ENCODE data around the gene SH3GL3. TPM values are rescaled to one million over a fixed set of nuclear protein-coding genes. Genes with fewer than 3 reads are reported as not detected.

Gene SH3GL3
- total RNA-seq, 1 donor from 2014 or later: 0.92 TPM

DNA sequence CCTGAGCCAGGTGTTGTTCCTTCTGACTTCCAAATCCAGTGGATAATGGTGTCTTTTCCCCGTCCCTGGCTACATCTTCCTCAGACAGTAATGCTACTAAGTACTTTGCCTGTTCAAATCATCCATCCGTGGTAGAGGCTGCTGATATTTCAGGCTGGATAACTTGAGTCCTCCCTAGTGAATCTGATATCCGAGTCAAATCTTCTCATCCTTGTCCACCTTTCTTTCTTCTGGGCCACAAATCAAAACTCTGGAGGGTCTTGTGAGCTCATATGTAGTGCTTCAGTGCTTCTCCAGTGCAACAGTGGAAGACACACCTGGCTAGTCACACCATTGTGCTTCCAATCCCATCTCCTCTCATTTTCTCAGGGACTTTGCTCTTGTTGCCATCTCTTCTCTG lies 11.2 kb downstream of the SH3GL3 start:
- TF ChIP-seq, protein P1, sequence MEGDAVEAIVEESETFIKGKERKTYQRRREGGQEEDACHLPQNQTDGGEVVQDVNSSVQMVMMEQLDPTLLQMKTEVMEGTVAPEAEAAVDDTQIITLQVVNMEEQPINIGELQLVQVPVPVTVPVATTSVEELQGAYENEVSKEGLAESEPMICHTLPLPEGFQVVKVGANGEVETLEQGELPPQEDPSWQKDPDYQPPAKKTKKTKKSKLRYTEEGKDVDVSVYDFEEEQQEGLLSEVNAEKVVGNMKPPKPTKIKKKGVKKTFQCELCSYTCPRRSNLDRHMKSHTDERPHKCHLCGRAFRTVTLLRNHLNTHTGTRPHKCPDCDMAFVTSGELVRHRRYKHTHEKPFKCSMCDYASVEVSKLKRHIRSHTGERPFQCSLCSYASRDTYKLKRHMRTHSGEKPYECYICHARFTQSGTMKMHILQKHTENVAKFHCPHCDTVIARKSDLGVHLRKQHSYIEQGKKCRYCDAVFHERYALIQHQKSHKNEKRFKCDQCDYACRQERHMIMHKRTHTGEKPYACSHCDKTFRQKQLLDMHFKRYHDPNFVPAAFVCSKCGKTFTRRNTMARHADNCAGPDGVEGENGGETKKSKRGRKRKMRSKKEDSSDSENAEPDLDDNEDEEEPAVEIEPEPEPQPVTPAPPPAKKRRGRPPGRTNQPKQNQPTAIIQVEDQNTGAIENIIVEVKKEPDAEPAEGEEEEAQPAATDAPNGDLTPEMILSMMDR (conservative IDR thresholded peaks at IDR 0.05; ENCODE audit: low read depth, low read length): no peak
- DNase-seq (ENCODE audit: low read depth): no peak
- H3K4me3 ChIP-seq (ENCODE audit: low read depth, low read length): no peak overlapping the region

DNA sequence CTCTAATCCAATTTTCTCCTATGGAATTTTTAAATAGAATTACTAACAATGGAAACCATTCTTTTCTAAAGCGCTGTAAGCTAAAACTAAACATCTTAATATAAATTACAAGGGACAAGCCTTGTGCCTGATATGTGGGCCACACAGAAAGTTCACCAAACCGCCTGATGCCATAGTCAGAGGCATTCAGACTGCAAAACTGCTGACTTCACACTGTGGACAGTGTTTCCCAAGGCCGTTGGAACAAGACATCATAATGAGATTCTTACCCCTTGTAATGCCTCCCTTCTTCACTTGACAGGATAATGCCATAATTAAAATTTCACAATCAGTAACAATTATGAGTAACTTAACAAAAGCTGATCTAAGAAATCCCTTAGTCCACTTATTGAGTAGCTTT lies 14.9 kb downstream of the SH3GL3 start:
- TF ChIP-seq, protein P1 (conservative IDR thresholded peaks at IDR 0.05; ENCODE audit: low read depth, low read length): no peak
- no peak overlapping the region for H3K4me3 ChIP-seq (ENCODE audit: low read depth, low read length)
- DNase-seq (ENCODE audit: low read depth): no peak

GRCh38 chr15:83462953-83463433 lies 15.9 kb downstream of the SH3GL3 start:
- DNase-seq (ENCODE audit: low read depth): no peak
- TF ChIP-seq, protein P1 (conservative IDR thresholded peaks at IDR 0.05; ENCODE audit: low read depth, low read length): no peak
- H3K4me3 ChIP-seq (ENCODE audit: low read depth, low read length): no peak overlapping the region

GRCh38 chr15:83470887-83471286 lies 23.7 kb downstream of the SH3GL3 start:
- H3K4me3 ChIP-seq (ENCODE audit: low read depth, low read length): no peak overlapping the region
- DNase-seq (ENCODE audit: low read depth): no peak
- TF ChIP-seq, protein P1 (conservative IDR thresholded peaks at IDR 0.05; ENCODE audit: low read depth, low read length): no peak

GRCh38 chr15:83471307-83471866 lies 24.2 kb downstream of the SH3GL3 start:
- no peak overlapping the region for H3K4me3 ChIP-seq (ENCODE audit: low read depth, low read length)
- DNase-seq (ENCODE audit: low read depth): no peak

GRCh38 chr15:83472151-83472550 lies 25.0 kb downstream of the SH3GL3 start:
- TF ChIP-seq, protein P1 (conservative IDR thresholded peaks at IDR 0.05; ENCODE audit: low read depth, low read length): no peak
- no peak for DNase-seq (ENCODE audit: low read depth)
- H3K4me3 ChIP-seq (ENCODE audit: low read depth, low read length): no peak overlapping the region

More at GRCh38 chr15:83471307-83471866, 24.2 kb downstream of the SH3GL3 start:
- TF ChIP-seq, protein P1 (conservative IDR thresholded peaks at IDR 0.05; ENCODE audit: low read depth, low read length): no peak

- TF ChIP-seq, protein P1 (conservative IDR thresholded peaks at IDR 0.05; ENCODE audit: low read depth, low read length): no peak
- no peak for DNase-seq (ENCODE audit: low read depth)
- no peak overlapping the region for H3K4me3 ChIP-seq (ENCODE audit: low read depth, low read length)
Measured at GRCh38 chr15:83472797-83473196, 25.7 kb downstream of the SH3GL3 start.
